Heart left ventricle (tissue), 13 donors: ENCODE results near the gene FXYD1.

ENCODE experiments used
- POLR2A ChIP-seq, 2 donors: fragments of 450-650 bp; IDR thresholded peaks; one replicate each; pipeline ENCODE4 v1.6.1; 2017; ENCODE audit warnings: antibody characterized with exemption in 2 of 2, mild to moderate bottlenecking in 2 of 2, moderate library complexity in 2 of 2
- TF ChIP-seq, protein P1 (sequence below), 12 donors: fragments of 200-600 bp; sonication (generic) in 4 of 12; IDR thresholded peaks; one replicate each; pipeline versions ENCODE4 v1.5.0 to v1.8.0; 2018 to 2022; ENCODE audit warnings: antibody characterized with exemption in 12 of 12, mild to moderate bottlenecking in 5 of 12
- donor health status: ischemic (EF 13 %, LVEDD 7.1; RV severe dilation, severe dysfunction).
- donor health status: DM: no; HTN: yes; CAD: no.
- donor health status: DM: no; HTN: no; CAD: no.
- donor health status: ischemic (EF 25% LVEDD 6.9; RV normal size, moderate dysfunction).
- donor health status: ischemic (EF 25% LVEDD 5.7; RV mildly dilated, moderate dysfunction).
- donor health status: ischemic (EF 35%, LVEDD 5.7; RV mildly dilated, moderate dysfunction).
- donor health status: nonischemic (EF 11% LVEDD 7.7; RV severe dilation, severe dysfunction).
- donor health status: DM: yes; HTN: yes; CAD: no.
- donor health status: PGD.
- donor health status: ischemic (EF 29% LVEDD 5.4; RV normal size, mild dysfunction).
- donor health status: nonischemic (EF 23%, LVEDD 6.1; RV moderate dilation, normal function).

DNA sequence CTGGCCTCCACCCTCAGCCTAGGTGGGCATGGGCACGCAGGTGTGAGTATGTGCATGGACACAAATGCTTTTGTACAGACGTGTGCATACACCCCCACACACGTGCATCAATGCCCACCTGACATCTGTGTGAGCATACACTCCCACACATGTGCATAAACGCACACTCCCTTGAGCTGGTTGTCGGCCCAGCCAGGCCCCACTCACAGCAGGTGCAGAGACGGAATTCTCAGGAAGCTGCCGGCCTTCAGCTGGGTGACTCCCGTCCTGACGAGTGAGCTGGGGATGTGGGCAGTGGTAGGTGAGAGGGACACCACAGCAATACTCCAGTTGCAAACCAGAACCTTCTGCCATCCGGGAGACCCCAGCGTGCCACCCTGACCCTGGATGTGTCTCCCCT is 4.8 kb upstream of the FXYD1 start:
- TF ChIP-seq, protein P1, sequence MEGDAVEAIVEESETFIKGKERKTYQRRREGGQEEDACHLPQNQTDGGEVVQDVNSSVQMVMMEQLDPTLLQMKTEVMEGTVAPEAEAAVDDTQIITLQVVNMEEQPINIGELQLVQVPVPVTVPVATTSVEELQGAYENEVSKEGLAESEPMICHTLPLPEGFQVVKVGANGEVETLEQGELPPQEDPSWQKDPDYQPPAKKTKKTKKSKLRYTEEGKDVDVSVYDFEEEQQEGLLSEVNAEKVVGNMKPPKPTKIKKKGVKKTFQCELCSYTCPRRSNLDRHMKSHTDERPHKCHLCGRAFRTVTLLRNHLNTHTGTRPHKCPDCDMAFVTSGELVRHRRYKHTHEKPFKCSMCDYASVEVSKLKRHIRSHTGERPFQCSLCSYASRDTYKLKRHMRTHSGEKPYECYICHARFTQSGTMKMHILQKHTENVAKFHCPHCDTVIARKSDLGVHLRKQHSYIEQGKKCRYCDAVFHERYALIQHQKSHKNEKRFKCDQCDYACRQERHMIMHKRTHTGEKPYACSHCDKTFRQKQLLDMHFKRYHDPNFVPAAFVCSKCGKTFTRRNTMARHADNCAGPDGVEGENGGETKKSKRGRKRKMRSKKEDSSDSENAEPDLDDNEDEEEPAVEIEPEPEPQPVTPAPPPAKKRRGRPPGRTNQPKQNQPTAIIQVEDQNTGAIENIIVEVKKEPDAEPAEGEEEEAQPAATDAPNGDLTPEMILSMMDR (IDR thresholded peaks at IDR 0.05): no peak
- no peak for TF ChIP-seq POLR2A (IDR thresholded peaks at IDR 0.05)
